ENCODE data around the gene TSPAN9.

The TSPAN9 gene

DNA sequence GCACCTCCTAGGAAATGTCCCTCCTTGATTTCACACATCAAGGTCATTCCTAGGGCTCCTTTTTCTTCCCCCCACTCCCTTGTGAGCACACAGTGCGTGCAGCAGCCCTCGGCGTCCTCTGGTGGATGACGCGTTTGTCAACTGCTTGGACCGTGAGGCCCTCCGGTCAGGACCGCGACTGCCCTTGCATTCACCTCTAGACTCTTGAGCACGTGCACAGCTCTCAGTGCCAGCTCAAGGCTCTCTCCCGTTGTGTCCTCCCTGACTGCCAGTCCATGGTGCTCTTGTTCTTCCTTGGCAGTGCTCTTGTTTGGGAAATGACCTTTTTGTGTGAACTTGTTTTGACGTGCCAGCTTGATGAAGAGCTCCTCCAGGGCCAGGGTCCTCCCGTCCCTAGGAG lies 67.9 kb downstream of the TSPAN9 start:
- DNase-seq = no peak

DNA sequence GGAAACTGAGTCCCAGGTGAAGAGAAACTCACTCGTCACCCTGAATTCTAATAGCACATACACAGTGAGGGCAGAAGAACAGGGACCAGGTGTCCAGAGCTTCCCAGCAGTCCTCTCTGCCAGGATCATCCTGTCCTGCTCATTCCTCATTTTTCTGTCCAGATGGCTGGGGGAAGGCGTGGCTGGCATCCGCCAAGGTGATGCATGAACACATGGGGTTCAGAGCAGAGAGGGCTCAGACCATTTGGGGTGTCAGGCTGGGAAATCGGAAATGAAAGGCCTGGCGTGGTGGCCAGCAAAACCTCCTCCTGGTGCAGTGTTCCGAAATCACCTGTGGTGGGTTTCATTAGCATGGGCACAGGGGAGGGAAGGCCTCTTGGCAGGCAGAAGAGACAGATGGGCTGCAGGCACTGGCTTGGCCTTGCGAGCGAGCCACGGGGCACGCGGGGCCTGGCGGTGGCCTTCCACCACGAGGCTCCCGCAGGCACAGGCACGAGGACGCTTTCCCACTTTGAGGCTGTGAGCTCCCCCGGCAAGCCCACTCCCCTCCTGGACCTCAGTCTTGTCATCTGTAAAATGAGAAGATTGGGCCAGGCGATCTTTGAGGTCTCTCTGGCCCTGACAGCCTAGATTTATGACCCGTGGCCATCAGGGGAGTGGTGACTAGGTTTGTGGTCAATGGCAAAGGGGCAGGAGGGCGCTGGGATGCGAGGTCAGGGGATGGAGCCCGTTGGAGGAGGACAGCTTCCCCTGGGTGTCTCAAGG lies 68.5 kb downstream of the TSPAN9 start:
- no peak for DNase-seq

DNA sequence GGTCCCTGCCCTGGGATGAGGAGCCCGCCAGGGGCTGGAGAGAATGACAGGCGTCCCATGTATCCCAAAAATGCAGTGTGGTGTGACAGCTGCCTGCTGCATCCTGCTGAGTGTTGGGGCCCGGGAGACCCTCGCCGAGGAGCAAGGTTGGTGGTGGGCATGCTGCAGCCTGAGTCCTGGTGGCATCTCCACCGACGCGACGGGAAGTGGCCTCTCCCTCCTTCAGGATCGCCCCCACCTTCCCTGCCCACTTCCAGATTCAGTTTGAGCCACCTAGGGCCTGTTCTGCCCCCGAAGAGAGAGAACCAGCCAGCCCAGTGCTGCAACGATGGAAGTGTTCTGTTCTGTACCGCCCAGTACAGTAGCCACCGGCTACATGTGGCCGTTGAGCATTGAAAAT lies 70.1 kb downstream of the TSPAN9 start:
- no peak for DNase-seq

DNA sequence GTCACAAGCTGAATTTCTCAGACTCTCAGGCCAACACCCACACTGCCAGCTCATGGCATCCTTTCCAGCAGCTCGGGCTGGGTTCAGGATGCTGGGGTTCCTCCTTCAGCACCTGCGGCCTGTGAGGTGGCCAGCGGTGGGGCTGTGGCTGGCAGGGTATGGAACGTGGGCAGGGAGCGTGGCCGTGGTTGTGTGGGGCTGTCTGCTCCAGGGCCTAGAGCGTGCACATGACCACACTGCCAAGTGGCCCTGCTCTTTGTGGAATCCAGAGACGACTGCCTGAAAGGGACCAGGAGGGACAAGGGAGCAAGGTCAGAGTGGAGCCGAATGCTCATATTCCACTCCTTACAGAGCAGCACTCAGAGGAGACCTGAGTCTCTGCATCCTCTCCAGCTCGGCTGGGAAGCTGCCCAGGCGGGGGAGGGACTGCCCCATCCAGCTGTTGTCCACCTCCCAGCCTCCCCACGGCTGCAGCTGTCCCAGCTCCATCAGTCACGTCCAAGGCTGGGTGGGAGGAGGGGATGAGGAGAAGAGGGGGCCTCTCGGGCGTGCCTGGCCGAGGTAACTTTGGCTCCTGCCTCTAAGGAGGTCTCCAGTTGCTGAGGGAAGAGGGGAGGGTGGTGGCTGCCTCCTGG lies 71.3 kb downstream of the TSPAN9 start:
- no peak for DNase-seq

DNA sequence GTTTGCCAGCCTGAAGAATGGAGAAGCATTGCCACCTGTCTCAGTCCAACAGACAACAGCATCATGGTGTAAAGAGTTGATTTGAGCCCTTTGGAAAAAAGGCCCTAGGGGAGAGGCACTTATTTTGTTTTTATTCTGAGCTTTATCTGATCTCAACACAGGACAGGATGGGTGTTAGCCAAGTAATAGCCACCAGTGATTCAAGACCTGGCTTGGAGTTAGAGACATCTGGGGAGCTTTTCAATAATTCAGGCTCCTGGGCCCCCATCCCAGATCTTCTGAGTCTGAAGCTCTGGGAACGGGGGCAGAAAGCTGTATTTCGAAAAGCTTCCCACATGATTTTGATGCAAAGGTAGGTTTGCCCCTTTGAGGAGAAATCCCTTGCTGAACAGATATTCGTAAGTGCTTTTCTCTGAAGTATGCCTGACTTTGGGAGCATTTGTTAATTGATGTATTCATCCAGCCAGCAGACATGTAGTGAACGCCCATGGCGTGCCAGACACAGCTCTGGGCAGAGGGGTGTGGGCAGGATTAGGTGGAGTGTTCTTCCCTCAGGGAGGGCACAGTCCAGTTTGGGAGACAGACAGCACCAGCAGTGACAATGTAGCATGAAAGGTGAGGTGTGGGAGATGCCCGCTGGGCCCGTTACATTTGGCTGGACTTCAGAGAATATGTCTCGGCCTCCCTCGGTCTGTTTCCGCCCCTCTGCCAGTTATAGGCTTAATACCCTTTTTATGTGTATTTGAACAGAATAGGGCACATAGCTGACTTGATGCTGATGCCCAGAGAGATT lies 72.5 kb downstream of the TSPAN9 start:
- DNase-seq = no peak

DNA sequence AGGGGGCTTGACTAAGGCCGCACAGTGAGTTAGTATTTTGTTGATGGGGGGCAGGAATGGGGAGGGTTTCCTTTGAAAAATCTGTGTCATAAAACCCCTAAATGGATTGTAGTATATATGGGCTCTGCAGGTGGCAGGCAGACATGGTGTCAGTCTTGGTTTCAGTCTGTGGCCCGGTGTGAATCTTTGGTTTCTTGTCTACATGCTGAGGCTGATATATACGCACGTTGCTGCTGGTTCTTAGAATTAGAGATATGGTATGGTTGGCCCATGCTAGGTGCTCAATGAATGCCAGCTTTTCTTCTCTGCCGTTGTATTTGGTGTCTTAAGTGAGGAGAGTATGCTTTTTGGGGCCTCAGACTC lies 73.1 kb downstream of the TSPAN9 start:
- no peak for DNase-seq

DNA sequence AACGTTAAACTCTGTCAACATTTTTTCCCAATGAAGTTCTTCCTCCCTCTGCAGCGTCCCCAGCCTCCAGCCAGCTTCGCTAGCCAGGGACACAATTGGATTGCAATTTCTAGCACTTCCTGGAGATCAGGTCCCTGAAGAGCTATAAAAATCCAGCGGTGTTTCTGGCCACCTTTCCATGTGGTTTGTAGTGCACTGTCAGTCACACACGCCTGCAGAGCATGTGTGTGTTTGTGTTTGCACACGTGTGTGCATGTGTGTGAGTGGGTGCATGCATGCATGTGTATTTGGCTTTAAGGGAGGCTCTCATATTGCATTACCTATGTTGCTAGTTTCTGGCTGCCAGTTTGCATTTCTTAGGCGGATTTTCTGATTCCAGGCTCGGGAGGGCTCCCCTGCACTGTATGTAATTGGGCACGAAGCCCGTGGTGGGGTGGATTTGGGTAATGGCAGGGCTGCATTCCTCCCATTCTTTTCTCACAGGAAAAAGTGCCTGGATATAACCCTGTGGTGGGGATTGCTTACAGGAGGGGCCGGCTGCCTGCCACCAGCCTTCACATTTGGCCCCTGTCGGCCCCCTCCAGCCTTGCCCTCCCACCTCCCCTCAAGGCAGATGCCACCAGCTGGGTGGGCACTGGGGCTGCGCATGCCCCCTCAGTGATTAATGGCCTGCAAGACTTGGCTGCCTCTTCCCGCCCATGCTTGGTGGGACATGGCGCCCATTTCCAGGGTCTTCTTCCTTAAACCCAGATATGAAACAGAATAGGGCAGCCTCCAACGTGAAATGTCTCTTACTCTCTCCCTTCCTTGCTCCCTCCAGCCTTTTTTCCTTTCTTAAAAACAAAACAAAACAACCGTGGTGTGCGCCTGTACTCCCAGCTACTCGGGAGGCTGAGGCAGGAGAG lies 74.0 kb downstream of the TSPAN9 start:
- no peak for DNase-seq

DNA sequence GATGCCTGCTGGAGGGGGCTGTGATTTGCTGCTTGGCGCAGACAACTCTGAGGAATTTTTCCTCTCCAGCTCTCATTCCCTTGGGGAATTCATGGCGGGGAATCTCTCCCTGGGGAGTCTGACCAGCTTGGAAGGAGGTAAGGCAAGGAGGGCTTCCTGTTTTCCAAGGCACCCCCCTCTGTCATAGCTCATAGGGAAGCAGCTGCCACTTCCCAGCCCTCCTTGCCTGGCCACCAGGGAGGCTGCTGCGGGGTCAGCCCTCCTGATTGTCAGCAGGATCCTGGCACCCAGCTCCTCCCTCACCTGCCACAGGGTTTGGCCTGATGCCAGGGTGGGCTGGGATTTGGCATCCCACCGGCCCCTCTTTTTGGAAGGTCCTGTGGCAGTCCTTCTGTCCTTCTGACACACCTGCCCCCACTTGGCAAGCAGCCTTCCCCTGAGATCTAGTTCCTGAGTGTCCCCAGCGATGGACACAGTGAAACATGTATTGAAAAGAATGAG lies 74.9 kb downstream of the TSPAN9 start:
- DNase-seq = no peak

DNA sequence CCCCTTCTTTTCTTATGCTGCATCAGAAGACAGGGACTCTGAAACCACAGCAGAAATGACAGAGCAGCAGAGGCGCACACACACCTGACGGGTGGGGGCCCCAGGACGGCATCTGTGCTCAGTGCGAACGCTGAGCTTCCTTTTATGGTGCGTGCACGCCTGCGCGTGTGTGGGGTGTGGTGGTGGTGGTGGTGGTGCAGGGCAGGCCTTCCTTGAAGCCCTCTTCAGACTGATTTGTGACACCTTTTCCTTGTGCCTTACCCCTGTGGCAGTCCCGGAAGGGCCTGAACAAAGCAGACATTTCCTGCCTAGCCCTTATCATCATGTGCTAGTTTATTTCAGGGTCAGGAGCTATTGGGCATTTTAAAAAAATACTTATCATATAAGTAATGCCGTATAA lies 75.7 kb downstream of the TSPAN9 start:
- DNase-seq = no peak

DNA sequence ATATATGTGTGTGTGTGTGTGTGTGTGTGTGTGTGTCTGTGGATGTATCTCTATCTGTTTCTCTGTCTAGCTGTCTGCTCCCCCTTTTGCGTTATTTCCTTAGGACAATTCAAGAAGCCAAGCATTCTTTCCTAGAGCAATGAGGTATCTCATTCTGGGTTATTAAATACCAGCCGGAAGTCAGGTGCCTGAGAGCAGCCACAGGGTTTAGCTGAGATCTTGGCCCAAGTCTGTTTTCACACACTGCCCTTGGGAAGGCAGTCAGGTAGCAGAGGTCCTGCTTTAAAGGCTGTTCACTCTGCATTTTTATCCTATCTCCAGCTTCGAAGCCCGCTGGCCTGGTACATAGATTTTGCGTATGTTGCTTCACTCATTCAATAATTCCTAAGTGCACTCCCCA lies 76.8 kb downstream of the TSPAN9 start:
- no peak for DNase-seq

DNA sequence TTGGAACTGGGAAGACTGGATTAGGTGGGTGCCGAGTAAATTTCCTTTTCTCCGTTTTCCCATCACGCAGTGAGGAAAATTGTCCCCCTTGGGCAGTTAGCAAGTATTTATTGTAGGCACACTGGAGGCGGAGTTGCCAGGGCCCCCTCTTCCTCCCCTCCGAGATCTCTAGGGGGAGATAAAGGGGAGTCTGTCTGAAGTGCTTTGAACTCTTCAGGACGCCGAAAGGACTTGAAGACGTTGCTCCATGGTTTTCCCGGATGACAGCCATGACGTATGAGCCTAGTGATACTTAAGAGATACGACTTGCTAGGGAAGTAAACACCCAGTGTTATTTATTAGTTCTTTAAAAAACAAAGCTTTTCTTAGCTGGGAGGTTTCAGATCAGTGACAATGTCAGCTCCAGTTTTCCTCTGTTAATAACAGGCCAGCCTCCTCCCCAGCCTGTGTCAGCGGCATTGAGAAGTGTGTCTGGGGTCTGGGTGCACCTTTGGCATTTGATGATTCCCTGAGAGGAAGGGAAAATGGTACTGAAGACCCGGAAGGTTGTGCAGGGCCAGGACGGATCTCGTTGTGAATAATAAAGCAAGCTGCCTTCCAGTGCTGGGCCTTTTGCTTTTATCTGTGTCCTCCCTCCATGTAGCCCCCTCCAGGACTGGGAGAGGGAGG lies 78.7 kb downstream of the TSPAN9 start:
- DNase-seq = no peak

DNA sequence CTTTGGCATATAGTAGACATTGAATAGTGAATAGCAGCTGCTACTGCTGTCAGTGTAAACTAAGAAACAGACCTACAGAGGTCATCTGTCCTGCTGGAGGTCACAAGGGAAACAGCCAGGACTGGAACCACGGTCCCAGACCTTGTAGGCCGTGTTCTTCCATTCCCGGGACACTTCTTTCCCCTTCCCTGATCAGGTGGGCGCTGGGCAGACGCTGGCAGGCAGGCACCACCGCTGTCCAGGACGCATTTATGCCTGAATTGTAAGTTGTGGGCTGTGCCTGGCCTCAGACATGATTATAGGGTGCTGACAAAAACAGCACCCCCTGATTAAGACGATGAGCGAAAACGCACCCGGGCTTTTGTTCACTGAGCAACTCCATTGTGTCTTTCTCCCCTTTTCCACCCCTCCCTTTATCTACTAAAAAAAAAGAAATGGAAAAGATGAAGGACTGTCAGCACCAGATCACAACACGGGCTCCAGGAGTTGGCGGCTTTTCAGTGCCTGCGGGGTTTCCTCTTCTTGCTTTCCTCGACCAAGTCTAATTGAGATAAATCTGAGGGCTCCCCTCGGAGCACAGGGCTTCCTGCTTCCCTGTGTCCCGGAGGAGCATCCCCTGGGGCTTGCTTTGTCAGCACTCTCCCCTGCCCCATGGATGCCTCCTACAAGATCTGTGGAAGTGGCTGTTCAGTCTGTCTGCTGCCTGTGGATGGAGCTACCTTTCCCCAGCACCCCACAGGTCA lies 80.6 kb downstream of the TSPAN9 start:
- no peak for DNase-seq

DNA sequence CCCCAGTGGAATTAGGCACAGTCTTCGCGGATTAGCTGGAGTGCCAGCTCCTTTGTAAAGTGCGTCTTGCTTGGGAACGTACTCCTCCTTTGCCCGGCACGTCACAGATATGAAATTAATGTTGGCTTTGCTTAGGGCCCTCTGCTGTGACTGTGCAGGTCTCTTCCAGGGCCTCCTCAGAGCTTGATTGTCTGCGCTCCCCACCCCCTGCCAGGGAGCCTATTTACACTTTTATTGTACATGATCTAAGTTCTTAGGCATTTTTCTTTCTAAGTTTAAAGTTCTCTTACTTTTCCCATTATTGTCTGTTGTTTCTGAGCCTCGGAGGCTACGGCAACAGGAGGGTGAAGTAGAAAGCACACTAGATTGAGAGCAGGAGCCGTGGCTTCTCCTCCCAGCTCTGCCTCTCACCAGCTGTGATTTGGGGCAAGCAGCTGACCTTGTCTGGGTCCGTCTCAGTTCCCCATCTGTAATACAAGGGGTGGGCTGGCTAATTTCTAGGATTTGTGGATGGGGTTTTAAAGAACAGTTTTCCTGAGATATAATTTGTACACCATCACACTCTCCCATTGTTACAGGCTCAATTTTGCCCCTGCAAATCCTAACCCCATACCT lies 81.8 kb downstream of the TSPAN9 start:
- DNase-seq = no peak

DNA sequence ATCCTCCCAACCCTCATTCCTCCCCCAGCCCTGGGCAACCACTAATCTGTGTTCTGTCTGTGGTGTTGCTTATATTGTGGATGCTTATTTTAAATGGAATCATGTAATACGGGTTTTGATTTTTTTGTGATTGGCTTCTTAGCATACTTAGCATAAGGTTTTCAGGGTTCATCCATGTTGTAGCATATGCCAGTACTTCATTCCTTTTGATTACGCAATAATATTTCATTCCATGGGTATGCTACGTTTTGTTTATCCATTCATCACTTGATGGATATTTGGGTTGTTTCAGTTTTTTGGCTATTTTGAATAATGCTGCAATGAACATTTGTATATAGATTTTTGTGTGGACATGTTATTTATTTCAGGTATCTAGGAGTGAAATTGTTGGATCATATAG lies 82.9 kb downstream of the TSPAN9 start:
- no peak for DNase-seq

DNA sequence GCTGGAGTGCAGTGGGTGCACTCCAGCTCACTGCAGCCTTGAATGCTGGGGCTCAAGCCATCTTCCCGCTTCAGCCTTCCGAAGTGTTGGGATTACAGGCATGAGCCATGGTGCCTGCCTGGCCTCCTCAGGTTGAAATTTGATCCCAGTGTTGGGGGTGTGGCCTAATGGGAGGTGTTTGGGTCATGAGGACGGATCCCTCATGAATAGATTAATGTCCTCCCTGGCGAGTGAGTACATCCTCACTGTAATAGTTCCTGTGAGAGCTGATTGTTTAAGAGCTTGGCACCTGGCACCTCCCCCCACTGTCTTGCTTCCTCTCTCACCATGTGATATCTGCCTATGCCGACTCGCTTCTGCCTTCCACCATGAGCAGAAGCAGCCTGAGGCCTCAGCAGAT lies 84.7 kb downstream of the TSPAN9 start:
- DNase-seq = no peak

DNA sequence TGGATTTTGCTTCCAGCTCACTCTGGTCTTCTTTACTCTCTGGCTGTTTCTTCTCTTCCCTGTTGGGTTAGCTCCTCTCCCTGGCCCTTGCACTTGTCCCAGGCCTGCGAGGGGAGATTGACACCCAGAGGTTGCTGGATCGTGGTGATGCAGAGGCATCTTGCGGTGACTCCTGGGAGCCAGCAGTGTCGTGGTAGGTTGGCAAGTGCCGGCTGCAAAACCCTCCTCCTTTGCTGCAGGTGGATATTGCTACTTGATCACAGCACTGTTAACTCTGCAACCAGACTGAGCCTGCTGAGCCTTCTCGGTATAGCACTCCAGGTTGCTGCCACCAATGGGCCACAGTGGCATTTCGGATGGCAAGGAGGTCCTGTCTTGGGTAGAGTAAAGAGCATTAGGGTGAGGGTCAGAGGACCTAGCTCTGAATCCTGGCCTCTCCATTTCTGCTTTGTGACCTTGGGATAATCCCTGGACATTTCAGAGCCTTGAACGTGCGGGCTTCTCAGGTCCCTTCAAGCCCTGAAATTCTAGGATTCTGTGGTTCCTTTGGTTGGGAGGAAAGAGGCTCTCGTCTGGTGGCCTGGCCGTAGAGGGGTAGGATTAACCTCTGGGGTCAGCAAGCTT lies 87.4 kb downstream of the TSPAN9 start:
- DNase-seq = no peak

DNA sequence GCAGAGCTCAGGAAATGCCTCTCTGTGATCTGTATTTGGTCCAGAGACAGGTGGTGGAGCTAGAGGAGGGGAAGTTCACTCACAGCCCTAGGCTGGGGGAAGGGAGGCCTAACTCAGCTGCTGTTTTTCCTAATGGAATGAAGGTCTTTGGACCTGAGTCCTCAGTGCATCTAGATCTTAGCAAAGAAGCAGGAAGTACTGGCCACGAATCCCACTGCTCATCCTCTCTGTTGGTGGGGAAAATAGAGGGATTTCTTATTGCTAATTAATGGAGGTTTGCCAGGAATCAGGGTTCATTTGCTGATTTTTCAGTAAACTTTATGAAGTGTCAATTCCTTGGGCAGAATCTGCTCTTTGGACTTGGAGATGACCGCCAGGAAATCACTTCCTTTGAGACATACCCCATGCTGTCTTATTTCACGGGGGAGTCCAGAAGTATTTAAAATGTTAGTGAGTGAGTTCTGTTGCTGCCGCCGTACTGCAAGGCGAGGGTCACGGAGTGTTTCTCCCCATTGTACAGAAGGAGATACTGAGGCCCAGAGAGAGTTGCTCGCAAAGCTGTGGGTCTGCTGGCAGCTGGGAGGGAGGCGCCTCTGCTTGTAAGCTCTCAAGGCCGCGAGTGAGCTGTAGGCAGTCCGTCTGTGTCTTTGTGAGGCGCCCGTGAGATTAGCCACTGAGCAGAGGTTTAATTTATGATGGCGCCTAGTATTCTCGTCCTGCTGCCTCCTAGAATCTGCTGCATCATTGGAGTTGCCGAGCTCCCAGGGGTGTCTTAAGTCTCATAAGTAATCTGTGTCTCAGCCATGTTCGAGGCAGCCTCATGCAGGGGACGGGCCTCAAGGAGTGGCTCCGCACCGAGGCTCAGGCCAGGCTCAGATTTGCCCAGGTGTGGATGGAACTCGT lies 88.2 kb downstream of the TSPAN9 start:
- no peak for DNase-seq

DNA sequence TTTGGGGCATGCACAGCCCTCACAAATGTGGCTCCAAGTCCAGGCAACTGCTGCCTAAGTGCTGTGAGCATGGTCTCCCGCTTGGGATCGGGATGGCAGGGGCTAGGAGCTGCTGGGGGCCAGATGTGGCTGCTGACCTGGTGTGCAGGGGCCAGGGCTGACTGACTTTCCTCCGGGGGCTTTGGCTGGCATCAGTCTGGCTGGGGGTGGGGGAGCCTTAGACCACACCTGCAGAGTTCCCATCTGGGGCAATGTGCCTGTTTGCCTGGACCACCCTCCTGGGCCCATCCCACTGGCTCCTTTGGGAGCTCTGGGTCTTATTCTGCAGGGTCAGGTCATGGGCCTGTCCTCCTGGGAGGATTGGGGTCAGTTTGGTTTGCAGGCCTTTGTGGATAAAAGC lies 90.5 kb downstream of the TSPAN9 start:
- DNase-seq = no peak
